DMS114 treated with DMSO at 0.1 percent for 48 hours (cell line): ENCODE measurements around the gene AP1G1.
"Not testable (repeated sequence)": the region's sequence is repeated elsewhere in the genome, so short reads cannot be mapped to it uniquely, and the experiment has no call there.

ENCODE experiments used
- DNase-seq: peaks from one replicate; lab custom pipeline; 2025; ENCODE audit not compliant: unreplicated experiment; lab: John Stamatoyannopoulos, UW

Gene AP1G1

DNA sequence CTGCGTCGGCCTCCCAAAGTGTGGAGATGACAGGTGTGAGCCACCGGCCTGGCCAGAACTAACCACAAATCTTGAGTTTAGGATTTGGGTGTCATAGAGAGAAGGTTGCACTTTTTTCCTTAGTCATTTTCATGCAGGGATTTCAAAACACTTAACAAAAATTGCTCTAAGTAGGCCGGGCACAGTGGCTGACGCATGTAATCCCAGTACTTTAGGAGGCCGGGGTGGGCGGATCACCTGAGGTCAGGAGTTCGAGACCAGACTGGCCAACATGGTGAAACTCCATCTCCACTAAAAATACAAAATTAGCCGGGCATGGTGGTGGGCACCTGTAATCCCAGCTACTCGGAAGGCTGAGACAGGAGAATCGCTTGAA is 1.5 kb upstream of the AP1G1 start:
- not testable (repeated sequence) for DNase-seq

DNA sequence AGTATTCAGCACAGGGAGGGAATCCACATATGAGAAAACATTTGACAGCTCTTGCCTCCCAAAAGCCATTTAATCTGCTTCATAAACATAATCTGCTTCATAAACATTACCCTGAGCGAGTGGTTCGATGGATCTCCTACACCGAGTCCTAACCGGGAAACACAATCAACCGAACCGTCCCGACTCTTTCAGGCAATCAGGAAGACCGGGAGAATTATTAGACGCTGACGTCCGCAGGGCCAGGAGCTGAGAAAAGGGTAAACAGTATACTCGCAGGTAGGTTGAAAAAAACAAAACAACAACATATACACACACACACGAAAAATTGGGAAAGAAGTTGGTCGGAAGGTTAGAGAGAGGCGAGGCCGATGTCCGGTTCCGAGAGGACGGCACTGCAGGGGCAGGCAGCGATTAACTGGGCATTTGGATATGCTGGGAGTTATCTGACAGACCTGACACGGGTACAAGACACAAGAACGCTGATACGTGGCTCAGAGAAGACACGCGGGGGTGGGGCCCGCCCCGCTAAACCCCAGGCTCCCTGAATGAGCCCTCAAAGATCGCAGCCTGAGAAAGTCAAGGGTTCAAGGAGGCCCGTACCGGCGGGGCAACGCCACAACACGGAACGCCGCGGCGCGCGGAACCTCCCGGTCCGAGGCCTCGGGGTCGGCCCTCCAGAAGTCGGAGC is 585 bp downstream of the AP1G1 start:
- DNase-seq: no peak

DNA sequence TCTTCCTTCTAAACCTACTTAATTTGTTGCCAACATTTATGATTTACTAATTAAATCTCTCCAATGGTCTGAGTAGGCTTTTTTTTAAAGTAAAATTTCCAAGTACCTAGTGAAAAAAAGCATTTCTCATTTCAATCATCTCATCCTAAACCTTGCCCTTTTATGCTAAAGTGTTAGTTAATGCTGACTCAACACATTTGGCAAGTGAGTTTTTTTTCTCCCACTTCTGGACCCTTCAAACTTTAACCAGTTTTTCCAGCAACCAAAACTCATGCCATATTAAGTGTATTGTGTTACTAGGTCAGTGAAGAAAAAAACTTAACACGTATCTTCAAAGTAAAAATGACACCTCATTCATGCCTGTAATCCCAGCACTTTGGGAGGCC is 5.3 kb downstream of the AP1G1 start:
- DNase-seq: no peak

DNA sequence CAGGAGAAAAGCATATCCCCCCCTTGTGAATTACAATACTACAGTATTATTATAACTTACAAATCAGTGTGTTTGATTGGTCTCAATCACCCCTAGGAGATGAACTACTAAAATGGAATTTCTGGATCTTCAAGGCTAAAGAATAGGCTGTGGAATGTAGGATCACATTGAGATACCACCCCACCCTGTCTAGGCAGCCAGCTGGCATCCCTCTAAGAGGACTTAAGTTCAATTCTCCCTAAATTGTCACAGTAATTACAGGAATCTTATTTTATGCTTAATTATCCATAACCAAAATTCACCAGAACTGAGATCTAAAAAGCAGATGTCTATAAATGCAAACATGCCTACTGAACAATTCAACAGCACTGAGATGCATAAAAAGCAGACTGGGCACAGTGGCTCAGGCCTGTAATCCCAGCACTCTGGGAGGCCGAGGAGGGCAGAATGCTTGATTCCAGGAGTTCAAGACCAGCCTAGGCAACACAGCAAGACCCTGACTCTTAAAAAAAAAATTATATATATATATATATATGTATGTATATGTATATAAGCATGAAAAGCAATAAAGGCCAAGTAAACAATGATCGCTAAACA is 12.0 kb downstream of the AP1G1 start:
- DNase-seq: no peak

DNA sequence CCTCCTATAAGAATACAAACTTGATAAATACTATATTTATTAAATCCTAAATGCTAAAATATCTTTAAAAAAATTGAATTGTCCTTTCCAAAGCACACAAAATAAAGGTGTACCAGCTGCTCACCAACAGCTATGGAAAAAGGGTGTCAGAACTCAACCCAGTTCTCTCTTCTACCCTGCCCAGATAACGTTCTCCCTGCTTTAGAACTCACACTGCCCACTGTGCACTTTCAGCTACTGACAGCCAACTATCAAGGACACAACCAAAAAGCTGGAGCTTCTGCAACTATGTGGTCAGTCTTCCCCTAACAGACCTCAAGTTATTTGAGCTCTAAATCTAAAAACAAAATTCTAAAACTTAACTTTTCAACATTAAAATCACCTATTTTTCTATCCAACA is 13.7 kb downstream of the AP1G1 start:
- DNase-seq: no peak

DNA sequence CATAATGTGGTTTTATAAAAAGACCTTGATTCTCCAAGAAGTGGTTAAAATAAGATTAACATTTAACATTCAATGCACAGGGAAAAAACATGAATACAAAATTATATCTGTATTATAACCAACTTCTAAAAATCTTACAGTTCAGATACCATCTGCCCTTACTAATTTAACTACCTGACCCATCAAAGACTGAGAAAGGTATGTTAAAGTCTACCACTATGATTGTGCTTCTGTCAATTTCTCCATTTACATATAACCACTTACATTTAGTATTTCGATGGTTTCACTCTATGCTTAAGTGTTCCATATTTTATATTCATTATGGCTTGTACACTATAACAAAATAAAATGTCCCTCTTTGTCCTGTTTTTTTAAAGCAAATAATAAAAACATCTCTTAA is 14.6 kb downstream of the AP1G1 start:
- DNase-seq: no peak

DNA sequence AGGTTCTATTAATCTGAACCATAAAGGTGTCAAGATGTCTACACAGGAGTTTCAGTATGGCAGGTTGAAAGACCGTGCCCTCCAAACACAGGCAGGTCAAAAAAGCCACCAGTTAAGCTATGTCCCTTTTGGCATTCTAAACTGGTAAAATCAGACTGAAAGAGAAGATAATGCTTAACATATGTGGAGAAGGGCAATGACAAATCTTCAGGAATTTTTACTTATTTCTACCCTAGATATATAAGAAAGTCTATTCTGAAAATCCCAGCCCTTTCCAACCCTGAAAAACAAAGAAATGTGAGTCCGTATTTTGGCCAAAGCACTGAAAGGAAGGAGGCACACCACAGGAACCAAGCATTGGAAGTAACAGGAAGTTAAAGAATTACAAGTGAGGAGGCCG is 16.5 kb downstream of the AP1G1 start:
- DNase-seq: no peak

DNA sequence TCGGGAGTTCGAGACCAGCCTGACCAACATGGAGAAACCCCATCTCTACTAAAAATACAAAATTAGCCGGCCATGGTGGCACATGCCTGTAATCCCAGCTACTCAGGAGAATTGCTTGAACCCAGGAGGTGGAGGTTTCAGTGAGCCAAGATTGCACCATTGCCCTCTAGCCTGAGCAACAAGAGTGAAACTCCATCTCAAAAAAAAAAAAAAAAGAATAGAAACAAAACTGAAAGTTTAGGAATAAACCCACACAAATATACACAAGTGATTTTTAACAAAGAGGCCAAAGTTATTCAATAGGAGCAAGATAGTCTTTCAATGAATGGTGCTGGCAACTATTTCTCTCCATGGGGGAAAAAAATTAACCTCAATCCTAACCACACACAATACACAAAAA is 18.3 kb downstream of the AP1G1 start:
- not testable (repeated sequence) for DNase-seq

DNA sequence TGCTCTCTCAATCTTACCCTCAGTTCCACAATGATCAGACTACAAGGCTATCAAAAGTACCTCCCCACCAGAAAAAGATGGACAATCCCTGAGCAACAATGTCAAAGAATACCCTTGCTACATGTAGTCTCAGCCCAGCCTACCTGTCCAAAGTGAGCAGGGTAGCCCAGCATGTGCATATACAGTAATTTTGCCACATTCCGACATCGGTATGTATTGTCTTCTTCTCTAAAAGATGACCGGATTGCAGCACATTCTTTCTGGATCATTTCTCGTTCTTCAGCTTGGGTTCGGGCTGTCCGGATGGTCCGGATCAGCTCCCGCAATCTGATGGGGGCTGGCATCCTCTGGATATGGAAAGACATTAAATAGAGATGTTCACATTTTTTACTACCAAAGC is 19.5 kb downstream of the AP1G1 start:
- no peak for DNase-seq

DNA sequence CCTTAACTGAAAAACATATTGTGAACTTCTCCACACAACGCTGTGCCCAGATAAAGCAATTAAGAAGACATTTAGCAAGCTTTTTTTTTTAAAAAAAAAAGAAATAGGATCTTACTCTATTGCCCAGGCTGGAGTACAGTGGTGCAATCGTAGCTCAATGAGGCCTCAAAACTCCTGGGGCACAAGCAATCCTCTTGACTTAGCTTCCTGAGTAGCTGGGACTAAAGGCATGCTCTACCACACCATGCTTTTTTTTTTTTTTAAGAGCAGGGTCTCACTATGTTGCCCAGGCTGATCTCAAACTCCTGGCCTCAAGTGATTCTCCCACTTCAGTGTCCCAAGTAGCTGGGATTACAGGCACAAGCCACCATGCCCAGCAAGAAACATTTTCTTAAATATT is 20.1 kb downstream of the AP1G1 start:
- DNase-seq: no peak

DNA sequence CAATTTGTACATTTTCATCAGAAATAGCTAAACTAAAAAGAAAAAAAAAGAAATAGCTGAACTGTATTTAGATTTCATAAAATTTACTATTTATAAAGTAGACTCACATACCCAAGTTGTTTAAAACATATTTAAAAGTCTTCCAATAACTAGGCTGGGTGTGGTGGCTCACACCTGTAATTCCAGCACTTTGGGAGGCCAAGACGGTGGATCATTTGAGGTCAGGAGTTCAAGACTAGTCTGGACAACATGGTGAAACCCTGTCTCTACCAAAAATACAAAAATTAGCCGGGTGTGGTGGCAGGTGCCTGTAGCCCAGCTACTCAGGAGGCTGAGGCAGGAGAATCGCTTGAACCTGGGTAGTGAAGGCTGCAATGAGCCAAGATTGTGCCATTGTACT is 23.5 kb downstream of the AP1G1 start:
- DNase-seq: not testable (repeated sequence)

DNA sequence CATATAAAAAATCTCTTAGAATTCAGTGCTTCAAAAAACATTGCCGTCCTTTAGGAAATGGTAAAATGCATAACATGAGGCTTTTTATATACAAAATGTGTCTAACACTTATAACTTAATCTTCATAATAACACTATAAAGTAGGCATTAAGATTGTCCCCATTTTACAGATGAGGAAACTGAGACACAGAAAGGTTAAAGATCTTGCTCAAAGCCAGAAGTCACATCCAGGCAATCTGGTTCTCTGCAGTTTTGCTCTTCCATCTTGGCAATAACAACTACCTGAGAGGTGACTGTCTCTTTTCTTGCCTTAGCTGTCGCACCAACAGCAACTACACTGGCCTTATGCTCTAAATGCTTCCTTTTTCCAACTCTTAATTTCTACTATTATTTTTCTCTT is 24.5 kb downstream of the AP1G1 start:
- no peak for DNase-seq

DNA sequence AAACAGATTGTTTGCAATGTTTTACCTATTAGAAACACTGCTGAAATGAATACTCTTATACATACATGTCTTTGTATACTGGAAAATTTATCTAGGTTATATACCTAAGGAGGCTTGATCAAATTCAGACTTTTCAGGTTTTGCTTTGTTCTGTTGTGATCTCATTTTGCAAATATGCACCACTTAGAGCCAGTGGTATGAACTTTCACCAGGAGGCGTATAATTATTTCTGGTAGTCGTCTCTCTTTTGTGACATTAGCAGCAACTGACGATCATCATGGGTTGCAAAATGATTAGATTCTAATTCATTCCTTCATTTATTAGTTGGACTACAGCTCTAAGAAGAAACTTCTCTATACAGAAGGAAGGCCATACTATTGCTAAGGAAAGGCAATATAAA is 26.9 kb downstream of the AP1G1 start:
- DNase-seq: no peak

DNA sequence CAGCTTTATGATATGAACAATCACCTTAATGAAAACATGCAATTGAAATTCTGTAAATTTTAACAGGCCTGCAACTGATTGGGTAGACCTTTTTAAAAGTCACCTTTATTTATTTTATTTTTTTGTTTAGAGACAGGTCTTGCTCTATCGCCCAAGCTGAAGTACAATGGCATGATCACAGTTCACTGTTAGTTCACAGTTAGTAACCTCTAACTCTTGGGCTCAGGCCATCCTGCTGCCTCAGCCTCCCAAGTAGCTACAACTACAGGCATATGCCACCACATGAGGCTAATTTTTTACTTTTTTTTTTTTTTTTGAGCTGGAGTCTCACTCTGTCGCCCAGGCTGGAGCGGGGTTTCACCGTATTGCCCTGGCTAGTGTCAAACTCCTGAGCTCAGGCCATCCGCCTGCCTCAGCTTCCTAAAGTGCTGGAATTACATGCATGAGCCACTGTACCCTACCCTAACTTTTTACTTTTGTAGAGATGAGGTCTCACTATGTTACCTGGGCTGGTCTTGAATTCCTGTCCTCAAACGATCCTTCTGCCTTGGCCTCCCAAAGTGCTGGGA is 28.0 kb downstream of the AP1G1 start:
- DNase-seq: no peak

DNA sequence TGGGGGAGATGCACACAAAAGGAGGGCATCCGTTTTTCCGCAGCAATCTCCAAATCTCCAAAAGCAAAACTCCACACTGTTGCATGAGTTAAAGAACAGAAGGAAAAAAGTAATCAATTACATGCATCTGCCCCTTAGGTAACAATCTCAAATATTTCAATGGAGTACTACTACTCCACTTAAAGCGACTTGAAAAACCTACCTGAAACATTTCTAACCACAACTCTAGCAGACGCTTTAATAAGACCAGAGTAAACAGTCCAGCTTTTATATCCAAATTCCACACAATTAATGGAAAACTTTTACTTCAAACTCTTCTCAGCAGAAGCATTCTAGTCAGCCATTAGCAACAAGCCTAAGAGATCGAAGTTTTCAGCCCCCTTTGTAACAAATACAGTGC is 29.9 kb downstream of the AP1G1 start:
- no peak for DNase-seq

DNA sequence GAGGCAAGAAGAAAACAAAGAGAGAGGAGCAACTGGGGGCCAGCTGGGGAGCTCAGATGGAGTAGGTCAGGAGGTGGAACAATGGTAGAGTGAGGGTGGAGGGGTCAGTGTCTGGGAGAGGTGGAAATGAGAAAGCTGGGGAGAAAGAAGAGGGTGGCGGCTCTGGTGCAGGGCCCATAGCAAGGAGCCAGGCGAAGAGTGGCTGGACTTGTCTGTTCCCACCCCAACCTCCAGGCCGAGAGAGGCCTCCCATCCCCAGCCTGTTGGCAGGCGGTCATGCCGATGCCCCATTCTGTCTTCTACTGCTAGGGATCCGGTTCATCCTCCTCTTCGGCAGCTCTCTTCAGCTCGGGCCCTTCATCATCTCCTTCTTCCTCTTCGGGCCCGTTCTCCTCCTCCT is 31.3 kb downstream of the AP1G1 start:
- DNase-seq: no peak

DNA sequence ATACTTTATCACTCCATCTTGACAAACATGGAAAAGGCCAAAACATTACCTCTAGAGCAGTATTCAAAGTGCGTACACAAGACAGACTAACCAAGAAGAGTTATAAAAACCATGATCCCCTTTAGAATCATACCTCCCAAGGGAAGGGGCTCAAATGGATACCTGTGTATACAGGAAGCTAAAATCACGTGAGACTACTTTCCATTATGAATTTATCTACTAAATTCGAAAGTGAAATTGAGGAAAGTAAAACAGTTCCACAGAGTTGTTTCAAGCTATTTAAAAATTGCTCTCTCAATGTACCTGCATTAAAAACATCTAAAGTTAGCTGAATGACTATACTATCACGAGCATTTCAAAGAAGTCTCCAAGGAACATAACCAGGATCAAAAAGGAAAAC is 32.7 kb downstream of the AP1G1 start:
- DNase-seq: no peak

DNA sequence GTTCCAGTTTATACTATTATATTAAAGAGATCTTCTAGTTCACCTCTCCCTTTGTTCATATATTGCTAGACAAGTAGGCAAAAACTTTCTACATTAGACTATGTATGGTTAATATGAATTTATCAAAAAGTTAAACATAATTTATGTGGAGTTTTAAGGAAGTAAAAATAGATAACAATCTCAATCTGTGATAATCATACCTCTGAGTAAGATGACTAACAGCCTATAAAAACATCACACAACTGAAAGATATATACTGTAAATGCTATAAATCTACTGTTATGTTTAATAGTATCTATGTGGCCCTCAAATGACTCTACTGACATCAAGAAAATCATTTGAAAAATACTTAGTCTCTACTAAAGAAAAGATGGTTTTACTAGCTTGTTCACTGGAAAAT is 37.1 kb downstream of the AP1G1 start:
- no peak for DNase-seq

DNA sequence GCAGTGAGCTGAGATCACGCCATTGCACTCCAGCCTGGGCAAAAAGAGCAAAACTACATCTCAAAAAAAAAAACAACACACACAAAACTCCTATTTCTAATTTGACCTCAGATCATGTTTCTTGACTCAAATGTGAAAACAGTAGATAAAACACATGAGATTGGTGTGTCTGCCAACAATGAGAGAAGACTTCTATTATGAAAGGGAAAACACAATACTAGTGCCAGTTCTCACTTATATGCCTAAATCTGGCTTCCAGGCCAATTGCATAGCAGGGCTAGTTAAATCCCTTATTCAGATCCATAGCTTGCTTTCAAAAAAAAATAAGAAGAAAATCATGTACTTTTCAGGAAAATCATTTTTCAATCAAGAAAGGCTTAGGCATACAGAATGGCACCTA is 39.4 kb downstream of the AP1G1 start:
- no peak for DNase-seq

DNA sequence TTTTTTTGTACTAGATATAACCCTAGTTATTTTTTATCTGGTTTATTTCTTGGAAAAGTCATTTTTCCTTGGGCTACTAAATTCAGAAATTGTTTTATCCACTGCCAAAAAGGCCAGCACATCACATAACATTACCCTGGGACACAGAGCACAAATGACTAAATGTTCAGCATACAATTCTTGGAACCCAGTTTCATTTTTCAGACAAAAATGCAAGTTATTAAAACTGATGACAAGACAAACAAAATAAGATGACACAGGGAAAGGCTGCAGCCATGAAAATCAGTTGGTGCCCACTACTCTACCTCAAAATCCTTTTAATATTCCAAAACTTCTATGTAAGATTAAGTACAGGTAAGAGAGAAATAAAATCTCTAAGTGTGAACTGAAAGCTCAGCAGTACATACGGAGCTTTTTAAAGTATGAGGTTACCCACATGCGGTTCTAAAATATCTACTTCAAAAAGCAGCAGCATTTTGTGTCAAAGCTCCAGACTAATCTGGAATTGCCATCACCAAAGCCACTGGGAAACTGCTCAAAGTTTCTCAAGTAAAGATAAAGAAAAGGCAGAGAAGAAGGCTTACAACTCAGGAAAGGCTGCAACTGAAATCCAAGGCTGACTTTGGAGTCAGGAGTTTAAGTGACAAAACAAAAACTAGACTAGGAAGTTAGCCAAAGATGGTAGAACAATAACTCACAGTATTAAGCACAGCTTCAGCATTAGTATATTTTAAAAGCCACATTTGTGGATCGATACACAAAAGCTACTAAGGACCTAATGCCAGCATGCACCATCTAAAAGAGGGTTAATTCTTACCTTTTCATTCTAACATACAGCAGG is 41.4 kb downstream of the AP1G1 start:
- DNase-seq: no peak

DNA sequence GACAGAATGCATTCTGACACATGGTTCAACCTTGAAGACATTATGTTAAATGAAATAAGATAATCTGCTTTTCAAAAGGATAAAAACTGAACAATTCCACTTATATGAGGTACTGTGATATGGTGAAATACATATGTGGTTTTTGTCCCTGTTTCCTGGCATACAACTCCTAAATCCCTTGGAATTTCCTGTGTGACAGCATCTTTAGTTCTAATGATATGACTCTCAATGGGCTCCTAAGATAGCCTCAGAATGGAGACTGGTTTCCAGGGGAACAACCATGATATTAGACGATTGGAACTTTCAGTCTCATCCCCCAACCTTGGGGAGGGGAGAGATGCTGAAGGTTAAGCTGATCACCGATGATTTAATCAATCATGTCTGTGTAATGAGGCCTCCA is 46.4 kb downstream of the AP1G1 start:
- DNase-seq: no peak

DNA sequence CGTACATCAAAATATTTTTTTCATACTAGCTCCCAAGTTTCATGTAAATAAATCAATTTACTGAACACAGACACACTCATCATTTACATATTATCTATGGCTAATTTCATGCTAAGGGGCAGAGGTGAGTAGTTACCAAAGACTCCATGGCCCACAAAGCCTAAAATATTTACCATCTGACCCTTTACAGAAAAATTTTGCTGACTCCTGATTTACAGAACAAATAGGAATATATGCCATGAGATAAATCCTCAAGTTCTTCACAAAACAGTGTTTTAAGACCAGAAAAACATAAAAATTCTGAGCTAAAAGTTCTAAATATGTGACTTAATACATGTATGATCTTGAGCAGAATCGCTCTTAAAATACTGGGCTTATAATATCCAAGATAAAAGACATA is 47.5 kb downstream of the AP1G1 start:
- no peak for DNase-seq
